Endothelial cell of coronary artery (primary cell): Measurements from ENCODE around the gene KPNB1. TPM values are rescaled to one million over a fixed set of nuclear protein-coding genes. Genes with fewer than 3 reads are reported as not detected.

Experiments used
- total RNA-seq: library from RNA; depleted of rRNA; stranded (reverse); fragments of >200 nt; gene quantifications from 2 replicates; pipeline ENCODE4 v1.2.3, GENCODE V29; 2014

Gene KPNB1
- total RNA-seq: 259 and 331 TPM in 2 replicates

DNA sequence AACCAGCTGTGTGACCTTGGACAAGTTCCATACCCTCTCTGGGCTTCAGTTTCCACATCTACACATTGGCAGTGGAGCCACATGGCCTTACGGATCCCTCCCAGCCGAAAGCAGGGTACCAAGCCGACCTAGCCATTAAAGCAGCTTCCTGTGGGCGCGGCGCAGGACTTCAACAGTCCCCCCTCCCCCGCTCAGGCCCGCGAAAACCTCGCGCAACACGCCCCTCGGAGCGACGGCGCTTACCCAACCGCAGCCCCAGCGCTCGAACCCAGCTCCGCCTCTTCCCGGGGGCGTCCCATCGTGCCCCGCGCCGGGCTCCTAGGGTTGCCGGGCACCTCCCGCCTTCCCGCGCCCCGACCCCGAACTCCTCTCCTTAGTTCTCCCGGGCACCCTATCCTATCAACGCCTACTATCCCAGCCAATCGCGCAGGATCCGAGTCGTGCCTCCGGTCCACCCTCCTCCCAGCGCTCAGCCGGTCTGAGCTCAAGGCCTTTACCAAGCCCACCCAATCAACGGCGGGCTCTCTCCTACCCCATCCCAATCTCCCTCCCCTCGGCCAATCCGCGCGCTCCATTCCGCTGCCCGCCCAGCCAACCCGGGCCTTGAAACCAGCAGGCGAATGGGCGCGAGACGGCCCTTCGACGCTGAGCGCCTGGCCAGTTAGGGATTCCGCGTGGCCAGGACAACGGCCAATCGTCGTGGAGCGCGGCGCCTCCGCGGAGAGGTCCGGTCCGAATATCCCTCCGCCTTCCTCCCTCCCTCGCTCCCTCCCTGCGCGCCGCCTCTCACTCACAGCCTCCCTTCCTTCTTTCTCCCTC is at the start of gene KPNB1:
KPNB1 (plus strand) TSS at position 767 of the 819 bp plus-strand sequence. CDS start 326 bp downstream, outside the sequence.

DNA sequence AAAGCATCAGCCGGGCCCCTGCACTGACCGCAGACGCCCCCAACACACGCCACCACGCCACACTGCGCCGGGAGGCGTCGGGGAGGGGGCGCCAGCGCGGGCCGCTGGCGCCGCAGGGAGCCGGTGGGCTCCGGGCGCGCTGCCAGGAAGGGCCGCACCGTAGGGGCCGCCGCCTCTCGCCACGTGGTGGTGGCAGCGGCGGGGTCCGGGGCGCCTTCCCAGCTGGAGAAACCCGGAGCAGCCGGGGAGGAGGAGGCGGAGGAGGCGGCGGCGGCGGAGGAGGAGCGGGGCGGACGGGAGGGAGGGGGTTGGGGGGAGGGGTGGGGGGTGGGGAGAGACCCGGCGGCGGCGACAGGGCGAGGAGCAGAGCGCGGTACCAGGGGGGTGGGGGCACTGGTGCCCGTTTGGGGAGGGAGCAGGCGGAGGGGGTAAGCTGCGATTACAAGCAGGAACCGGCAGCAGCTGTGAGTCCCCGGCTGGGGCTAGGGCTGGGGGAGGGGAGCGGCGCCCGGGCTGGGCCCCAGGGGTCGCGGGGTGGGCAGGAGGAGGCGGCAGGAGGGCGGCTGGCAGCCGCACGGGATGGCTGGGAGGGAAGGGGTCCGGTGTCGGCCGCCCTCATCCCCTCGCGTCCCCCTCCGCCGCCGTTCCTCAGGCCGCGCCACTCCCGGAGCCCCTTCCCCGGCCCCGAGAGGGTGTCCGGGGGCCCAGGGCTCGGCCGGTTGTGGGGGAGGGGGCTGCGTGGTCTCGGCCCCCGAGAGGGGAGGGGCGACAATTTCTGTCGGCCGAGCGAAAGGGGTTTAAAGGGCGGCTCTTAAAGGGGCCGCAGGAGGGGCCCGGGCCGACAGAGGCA is 44.2 kb downstream of the KPNB1 start, which contains the start of gene TBKBP1:
TBKBP1 (plus strand) TSS at position 431 of the 850 bp plus-strand sequence. CDS start 1,952 bp downstream, outside the sequence.

DNA sequence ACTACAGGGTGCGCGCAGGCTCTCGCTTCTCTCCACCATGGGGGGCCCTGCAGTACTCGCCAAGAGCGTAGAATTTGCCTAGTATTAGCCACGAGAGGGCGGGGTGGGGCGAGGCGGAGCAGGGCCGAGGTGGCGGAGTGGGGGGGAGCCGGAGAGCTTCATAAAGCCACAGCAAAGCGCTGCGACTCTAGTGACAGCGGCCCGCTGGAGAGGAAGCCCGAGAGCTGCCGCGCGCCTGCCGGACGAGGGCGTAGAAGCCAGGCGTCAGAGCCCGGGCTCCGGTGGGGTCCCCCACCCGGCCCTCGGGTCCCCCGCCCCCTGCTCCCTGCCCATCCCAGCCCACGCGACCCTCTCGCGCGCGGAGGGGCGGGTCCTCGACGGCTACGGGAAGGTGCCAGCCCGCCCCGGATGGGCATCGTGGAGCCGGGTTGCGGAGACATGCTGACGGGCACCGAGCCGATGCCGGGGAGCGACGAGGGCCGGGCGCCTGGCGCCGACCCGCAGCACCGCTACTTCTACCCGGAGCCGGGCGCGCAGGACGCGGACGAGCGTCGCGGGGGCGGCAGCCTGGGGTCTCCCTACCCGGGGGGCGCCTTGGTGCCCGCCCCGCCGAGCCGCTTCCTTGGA is 83.4 kb downstream of the KPNB1 start, which contains the start of gene TBX21:
TBX21 (plus strand) TSS at position 190 of the 627 bp plus-strand sequence; CDS start at position 409, 219 bp downstream.

Other genes with a start within 250 kb of the KPNB1 start
- 69.4 and 135 TPM in 2 replicates for gene NPEPPS, start 118.8 kb upstream of the KPNB1 start, total RNA-seq
- 10.5 and 16.9 TPM in 2 replicates for gene TBKBP1, start 44.2 kb downstream of the KPNB1 start, total RNA-seq
- gene TBX21, start 83.3 kb downstream of the KPNB1 start, total RNA-seq: not detected in 2 replicates
- 9.1 and 11.9 TPM in 2 replicates for gene OSBPL7, start 171.9 kb downstream of the KPNB1 start, total RNA-seq
- gene MRPL10, start 181.6 kb downstream of the KPNB1 start, total RNA-seq: 16.8 and 18.6 TPM in 2 replicates
- 0.09 TPM in 1 of 2 replicates, not detected in the other for gene LRRC46, start 181.8 kb downstream of the KPNB1 start, total RNA-seq
- 20.7 and 27.9 TPM in 2 replicates for gene SCRN2, start 191.4 kb downstream of the KPNB1 start, total RNA-seq
- 0.45 and 0.66 TPM in 2 replicates for gene SP6, start 201.2 kb downstream of the KPNB1 start, total RNA-seq
- 0.90 and 1.6 TPM in 2 replicates for gene SP2, start 246.3 kb downstream of the KPNB1 start, total RNA-seq